Cardiac septum (tissue), 1 donor: ENCODE measurements around the gene CLEC3A. TPM values are rescaled to one million over a fixed set of nuclear protein-coding genes. Genes with fewer than 3 reads are reported as not detected.
"Not testable (repeated sequence)": the region's sequence is repeated elsewhere in the genome, so short reads cannot be mapped to it uniquely, and the experiment has no call there.

Source experiments
- DNase-seq: peaks from one replicate; pipeline ENCODE4 v3.0.0-alpha.2; 2020; ENCODE audit warnings: low spot score
- intact Hi-C: fragments of 100-400 bp; cut with DNase I; formaldehyde crosslinking; loops from one replicate; pipeline ENCODE4 v1.14.0; 2022
- total RNA-seq: library from RNA; stranded (reverse); fragmentation: NEBNext Ultra II Directional; extraction: Animal tissue kit (Norgen Biotek cat#: 25700); gene quantifications from one replicate; pipeline ENCODE4 v1.2.1, GENCODE V29; 2021
- donor health status: DM: no; HTN: no; CAD: no.

The CLEC3A gene
- total RNA-seq, 1 donor from 2014 or later, result not detected

DNA sequence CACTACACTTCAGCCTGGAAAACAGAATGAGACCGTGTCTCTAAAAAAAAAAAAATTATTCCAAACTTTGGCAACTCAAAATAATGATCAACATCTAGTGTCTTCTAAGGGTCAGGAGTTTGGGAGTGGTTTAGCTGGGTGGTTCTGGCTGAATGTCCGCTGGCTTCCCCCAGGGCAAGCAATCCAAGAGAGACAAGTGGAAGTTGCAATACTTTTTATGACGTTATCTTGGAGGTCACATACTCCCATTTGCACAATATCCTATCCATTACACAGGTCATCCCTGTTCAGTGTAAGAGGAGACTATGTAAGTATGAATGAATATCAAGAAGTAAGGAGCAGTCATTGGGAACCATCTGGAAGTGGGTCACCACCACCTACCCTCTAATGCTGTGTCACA, 15.2 kb upstream of the CLEC3A start:
- intact Hi-C loops, result no loop called here

DNA sequence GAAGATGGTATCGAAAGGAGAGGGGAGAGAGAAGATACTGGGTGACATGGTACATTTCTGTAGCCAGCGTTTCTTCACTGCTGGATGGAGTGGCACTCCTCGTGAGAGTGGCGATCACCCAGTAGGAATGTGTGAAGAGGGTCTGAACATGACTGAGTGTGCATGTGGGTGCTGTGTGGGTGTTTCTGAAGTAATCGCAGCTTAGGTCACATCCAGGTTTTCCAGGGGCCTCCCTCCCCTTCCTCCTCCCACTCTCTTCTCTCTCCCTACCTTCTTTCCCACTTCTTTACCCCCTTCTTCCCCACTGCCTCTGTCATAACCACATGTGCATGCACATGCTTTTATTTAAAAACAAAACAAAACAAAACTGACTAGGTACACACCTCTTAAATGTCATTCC, 1.8 kb downstream of the CLEC3A start:
- no peak for DNase-seq
- intact Hi-C loops, result no loop called here

More for the DNA sequence above, 15.2 kb upstream of the CLEC3A start:
- no peak for DNase-seq

DNA sequence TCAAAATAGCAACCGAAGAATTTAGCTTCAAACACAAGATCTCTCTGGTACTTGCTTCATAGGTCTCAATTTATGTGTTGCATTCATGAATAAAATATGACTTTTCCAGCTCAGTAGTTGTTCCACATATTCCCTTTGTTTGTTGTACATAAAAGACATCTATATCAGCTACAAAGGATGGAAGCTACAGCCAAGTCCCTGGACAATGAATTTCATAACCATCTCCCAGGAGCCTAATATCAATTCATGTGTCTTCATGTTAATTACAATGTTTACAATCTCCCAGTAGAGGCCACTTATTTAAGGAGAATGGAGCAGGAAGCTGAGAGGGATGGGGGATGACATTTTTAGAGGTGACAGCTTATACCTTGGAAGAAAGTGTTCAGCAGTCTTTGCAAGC, 3.3 kb downstream of the CLEC3A start:
- no peak for DNase-seq
- intact Hi-C loops, result no loop called here

DNA sequence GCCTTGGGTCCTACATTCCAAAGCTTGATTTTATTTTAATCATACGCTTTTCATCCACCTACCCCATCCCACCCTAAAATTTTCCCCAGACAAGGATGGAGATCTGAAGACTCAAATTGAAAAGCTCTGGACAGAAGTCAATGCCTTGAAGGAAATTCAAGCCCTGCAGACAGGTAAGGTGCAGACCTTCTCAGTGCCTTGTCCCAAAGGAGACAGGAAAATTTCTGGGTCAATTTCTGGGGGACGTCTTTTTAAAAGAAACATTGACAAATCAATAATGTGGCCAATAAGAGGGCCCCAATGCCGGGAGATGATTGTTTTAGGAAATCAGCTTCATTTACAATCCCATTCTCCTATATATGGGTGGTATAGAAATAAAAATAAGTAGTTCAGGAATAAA, 5.7 kb downstream of the CLEC3A start:
- intact Hi-C loops, result no loop called here
- DNase-seq, result no peak

DNA sequence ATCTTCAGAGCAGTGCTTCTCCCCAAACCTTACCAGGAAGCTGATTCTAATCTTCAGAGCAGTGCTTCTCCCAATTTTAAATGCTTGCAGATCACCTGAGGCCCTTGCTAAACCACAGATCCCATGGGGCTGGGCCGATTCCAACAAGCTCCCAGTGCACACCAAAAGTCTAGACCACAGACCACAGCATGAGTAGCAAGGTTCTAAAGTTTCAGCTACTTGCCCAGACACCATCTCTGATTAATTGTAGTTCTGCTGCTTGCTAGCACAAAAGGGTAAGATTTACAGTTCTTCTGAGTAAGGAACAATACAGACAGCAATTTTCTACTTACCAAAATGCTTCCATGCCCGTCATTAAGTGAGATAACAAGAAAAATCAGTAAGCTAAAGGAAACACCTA, 12.2 kb downstream of the CLEC3A start:
- DNase-seq, result no peak
- intact Hi-C loops, result no loop called here

DNA sequence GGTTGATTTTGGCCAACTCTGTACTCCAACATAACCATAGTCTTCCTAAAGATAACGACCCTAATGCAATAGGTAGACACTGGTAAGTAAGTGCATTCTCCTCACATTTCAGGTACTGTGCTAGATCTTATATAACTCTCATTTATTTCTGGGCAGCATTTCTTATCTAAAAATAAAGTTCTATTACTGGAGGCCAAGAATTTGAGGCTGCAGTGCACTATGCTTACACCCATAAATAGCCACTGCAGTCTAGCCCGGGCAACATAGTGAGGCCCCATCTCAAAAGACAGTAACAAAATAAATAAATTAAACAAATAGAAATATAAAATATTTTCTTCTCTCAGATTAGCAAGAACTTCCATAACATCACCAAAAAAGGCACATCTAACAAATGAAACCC, 12.7 kb downstream of the CLEC3A start:
- intact Hi-C loops, result no loop called here
- no peak for DNase-seq

DNA sequence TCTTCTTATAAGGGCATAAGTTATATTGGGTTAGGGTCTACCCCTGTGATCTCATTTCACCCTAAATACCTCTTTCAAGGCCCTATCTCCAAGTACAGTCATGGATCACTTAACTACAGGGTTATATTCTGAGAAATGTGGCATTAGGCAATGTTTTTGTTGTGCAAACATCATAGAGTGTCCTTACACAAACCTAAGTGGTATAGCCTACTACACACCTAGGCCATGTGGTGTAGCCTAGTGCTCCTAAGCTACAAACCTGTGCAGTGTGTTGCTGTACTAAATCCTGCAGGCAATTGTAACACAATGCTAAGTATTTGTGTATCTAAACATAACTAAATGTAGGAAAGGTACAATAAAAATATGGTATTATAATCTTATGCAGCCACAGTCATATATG, 18.0 kb downstream of the CLEC3A start:
- no peak for DNase-seq
- intact Hi-C loops, result no loop called here

DNA sequence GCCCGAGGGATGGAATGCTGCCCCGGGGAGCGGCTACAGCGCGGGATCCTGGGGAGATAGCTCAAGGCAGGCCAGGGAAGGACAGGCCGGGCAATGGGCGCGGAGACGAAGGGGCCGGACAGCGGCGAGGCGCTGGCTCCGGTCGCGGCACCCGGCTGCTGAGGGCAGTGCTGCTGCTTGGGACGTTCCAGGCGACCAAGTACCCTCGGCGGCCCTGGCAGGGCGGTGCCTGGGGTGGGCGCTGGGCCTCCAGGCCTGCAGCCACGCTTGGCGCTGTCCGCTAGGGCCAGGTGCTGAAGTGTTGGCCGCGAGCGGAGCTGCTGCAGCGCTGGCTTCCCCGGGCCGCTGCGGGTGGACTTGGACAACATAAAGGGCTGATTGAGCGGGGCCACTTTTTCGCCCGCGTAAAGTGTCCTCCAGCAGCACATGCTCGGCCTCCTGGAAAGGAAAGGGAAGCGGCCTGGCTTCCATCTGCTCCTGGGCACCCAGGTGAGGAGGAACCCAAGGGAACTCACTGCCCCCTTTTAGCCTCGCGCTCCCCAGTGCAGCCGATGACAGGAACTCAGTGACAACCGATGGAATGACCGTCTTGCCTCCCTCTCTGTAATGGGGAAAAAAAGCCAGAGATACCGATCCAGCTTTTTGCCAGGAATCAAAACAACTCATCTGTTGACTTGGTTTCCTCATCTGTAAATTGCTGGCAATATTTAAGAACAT, 23.7 kb downstream of the CLEC3A start:
- peak; percentile 77 for DNase-seq
- intact Hi-C loops, result no loop called here

DNA sequence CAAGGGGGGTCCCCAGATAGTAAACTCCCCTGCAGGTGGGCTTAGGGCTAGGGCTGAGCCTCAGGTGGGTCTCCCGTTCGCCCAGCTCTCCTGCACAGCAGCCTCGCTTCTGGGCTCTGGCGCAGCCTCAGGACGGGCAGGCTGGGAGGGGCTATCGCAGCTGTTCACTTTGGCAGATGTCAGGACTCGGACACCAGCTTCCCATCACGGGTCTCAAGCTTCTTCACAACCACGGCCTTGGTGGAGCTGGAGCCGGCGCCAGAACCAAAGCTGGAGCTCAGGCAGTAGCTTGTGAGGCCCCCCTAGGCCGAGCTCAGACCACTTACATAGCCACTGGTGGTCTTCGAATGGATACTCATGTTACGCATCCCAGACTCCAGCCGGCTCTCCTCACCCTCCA, 26.0 kb downstream of the CLEC3A start:
- intact Hi-C loops, result no loop called here
- no peak for DNase-seq

DNA sequence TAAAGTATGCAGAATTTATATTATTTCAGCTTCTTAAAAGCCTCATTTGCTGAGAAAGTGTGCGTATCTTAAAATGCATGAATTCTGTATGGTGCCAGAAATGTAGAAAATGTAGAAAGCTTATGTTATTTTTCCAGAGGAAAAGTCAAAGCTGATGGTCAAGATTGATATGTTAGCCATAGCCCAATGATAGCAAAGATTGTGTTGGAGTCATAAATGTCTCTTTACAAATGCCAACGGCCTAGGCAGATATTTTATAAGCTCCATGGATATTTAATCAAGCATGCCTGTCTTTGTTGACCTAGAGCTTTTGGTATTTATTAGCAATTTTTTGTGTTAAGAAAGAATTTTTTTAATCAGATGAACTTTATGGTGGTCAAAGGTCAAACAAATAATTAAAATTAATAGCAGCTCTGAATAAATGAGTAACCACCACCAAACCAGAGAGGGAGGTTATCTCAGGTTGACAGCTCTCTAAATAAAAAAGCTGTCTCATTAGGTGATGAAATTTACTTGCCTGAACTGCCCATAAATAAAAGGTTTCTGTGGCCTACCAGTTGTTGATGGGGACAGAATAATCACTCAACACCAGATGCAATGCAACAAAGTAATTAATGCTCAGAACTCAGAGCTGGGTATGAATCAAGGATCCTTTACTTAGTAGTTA, 28.5 kb downstream of the CLEC3A start:
- intact Hi-C loops, result no loop called here

DNA sequence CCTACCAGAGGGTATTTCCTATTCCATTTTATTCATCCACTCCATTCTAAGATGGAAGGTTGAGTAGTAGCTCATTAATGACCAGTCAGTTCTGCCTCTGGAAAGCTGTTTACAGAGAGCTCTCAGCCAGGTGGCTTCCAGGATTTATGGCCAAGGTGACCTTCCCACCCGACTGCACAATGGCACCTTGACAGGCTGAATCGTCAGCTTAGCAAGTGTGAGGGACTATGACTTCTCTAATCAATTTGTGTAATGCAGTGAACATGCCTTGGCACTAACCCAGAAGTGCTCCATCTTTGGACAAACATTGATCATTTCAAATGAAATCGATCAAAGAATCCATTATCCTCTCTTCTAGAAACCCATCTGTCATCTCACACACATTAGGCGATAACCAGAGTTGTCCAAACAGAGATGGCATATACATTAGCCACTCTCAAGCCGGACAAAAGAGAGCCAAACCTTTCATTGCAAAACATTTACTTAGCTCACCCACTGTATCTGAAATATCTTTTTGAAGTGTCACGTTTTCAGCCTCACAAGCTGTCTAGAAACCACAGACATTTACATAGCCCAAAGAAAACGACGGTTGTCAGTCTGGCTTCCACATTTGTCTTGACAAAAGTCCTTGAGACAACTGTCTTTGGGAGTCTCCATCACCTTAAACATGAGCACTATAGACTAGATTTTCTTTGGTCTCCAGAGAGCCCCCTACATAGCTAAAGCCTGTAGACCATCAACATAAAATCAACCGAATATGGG, 35.6 kb downstream of the CLEC3A start:
- intact Hi-C loops, result no loop called here
- DNase-seq, result no peak

More for the DNA sequence above, 28.5 kb downstream of the CLEC3A start:
- DNase-seq, result no peak

DNA sequence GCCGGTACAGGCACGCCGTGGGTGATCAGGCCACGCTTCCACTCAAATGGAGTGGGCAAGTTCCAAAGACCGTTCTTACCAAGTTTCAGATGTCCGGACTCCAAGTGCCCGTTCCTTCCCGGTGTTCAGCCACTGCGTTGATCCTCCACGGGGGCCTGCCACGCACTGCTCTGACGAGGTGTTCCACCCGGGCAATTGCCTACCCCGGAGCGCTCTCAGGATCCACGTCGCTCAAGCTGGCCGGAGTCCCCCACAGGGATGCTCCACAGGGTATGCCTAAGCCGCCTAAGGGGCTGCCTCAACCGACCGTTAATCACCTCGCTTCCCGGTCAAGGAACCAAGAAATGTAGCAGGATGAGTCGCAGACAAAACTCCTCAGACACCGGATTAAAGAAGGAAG, 37.5 kb downstream of the CLEC3A start:
- intact Hi-C loops, DNase-seq: not testable (repeated sequence)

DNA sequence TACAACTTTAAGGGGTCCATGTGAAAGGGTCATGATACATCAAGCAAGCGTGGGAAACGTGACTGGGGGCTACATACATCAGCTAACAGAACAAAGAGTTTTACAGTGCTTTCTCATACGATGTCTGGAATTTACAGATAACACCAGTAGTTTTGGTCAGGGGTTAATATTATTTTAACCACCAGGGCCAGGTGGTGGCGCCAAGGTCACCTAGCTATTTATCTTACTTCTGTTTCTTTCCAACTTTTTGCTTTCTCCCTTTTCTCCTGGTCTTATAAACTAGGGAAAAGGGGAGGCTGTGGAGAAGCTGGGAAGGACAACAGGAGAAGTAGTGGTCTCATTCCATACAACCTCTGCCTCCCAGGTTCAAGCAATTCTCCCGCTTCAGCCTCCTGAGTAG, 37.9 kb downstream of the CLEC3A start:
- intact Hi-C loops, result no loop called here

DNA sequence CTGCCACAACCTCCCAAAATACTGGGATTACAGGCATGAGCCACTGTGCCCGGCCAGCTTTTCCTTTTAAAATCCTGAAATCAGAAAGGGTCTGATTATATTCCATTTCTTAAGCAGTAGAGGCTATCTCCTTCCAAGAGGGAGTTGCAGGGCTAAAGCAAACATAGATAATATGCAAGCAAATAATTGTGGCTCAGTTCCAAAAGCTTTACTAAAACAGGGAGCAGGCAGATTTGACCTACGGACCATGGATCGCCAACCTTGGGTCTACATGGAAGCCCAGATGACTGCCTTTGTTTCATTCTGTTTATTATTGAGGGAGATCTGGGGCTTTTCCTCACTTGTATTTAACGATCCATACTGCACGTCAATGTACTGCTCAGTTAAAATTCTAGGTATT, 38.5 kb downstream of the CLEC3A start:
- intact Hi-C loops, result no loop called here
- DNase-seq, result no peak

More for the DNA sequence above, 37.9 kb downstream of the CLEC3A start:
- DNase-seq, result no peak

DNA sequence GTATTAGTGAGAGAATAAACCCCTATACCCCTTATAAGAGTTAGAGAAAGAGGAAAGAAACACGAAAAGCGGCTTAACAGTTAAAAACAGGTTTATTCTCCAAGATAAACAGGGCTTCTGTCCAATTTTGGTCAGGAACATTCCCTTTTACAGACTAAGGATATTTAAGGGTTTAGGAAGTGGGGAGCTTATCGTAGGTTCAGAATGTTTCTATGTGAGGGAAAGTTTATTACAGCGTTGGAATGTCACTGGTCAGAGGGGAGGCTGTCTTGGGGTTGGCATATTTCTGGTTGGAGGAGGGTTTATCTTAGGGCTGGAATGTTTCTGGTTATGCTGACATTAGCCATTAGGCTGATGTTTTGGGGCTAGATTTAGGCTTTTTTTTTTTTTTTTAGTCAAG, 43.0 kb downstream of the CLEC3A start:
- no peak for DNase-seq
- intact Hi-C loops, result no loop called here

DNA sequence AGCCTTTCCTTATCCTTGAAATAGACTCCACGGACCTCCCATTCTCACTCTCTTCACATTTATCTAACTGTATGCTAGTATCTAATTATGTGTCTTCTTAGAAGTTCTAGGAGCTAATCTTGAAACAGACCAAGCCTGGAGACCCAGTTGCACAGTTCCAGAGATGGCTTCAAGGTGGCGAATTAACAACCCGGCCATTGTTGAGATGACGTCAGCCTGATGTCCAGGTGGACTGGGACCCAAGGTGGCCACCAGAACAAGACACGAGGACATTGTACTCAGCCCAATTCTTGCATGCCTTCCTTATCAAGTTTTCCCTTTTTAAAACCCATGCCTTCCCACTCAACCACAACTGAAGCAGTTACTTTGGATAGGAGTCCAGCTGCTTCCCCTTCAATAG, 47.6 kb downstream of the CLEC3A start:
- DNase-seq, result no peak
- intact Hi-C loops, result no loop called here

DNA sequence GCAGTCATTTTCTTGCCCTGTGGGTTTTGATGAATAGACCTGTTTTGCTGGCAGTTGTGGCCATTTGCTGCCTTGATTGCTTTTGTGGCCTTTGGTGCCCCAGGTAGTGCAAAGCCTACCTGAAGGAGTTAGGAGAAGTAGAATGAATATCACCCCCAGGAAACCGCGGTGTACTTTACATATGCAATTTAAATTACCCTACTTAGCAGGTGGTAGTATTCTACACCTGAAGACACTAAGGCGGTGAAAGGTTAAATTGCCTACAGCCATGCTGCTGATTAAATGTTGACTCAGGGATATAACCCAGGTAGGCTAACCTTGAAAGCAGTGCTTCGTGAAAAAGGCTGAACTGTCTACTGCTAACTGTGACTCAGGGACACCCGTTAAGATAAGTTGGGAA, 49.9 kb downstream of the CLEC3A start:
- no peak for DNase-seq
- intact Hi-C loops, result no loop called here

DNA sequence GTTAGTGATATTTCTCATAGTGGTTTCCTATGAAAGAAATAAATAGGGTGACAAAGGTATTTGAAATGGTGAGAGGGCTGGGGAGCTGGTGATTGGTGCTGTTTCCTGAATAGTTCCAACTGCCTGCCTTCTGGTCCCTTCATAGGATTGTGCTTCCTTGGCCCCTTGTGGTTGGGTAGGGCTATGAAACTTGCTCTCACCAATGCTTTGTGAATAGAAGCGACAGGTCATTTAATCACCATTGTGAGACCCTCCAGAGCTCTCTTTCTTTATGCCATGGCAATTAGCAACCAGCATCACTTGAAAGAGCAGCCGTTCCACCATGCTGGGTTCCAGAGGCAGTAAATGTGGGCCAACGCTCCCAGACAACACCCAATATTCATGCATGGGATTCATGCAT, 53.5 kb downstream of the CLEC3A start:
- intact Hi-C loops, result no loop called here
- DNase-seq, result no peak

DNA sequence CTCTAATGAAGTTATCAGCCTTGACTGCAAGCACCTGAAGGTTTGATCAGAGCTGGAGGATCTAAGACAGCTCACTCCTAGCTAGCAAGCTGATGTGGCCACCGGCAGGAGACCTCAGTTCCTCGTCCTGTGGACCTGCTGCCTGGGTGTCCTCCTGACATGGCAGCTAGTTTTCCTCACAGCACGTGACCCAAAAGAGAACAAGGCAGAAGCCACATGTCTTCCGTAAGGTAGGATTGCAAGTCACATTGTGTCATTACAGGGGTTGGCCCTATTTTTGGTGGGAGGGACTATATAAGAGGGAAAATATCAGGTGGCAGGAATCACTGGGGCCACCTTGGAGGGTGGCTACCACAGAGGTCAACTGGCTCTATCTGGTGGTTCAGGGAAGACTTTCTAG, 59.0 kb downstream of the CLEC3A start:
- intact Hi-C loops, result no loop called here
- DNase-seq, result no peak
